Testis (tissue), 3 donors: ENCODE measurements around the gene NRXN3. TPM values are rescaled to one million over a fixed set of nuclear protein-coding genes. Genes with fewer than 3 reads are reported as not detected.

Experiments used
- DNase-seq: peaks from one replicate; pipeline ENCODE4 v3.0.0-alpha.2; 2019
- H3K27ac ChIP-seq, 2 donors: fragments of 200-600 bp; sonication (generic); one replicate each; pipeline ENCODE4 v1.5.1; 2019
- H3K27me3 ChIP-seq: fragments of 200-600 bp; sonication (generic); one replicate; pipeline ENCODE4 v1.5.1; 2019
- H3K36me3 ChIP-seq: fragments of 200-600 bp; sonication (generic); one replicate; pipeline ENCODE4 v1.5.1; 2017; ENCODE audit warnings: low read depth; ENCODE audit errors: missing control alignments
- H3K4me1 ChIP-seq: fragments of 200-600 bp; sonication (generic); one replicate; pipeline ENCODE4 v1.5.1; 2019
- H3K4me3 ChIP-seq, 2 donors: fragments of 200-600 bp; sonication (generic); one replicate each; pipeline ENCODE4 v1.5.1; 2017 to 2019
- H3K9me3 ChIP-seq: fragments of 200-600 bp; sonication (generic); one replicate; pipeline ENCODE4 v1.5.1; 2017
- CTCF ChIP-seq, 3 experiments: fragments of 450-650 bp in 2 of 3; fragments of 200-600 bp in 1 of 3; sonication (generic) in 1 of 3; IDR thresholded peaks; one replicate each; pipeline ENCODE4 v1.5.1; 2016 to 2019; ENCODE audit warnings: antibody characterized with exemption in 3 of 3, mild to moderate bottlenecking in 2 of 3, moderate library complexity in 1 of 3
- POLR2A ChIP-seq: fragments of 450-650 bp; IDR thresholded peaks from one replicate; pipeline ENCODE4 v1.6.1; 2017; ENCODE audit warnings: antibody characterized with exemption, mild to moderate bottlenecking, moderate library complexity
- WGBS, 2 donors: methylation state at CpG; one replicate each; pipeline ENCODE4 v1.1.5; 2018; 5-methylcytosine and 5-hydroxymethylcytosine counted together
- intact Hi-C: fragments of 100-400 bp; cut with DNase I; formaldehyde crosslinking; loops from one replicate; pipeline ENCODE4 v1.15.1; 2023; ENCODE audit warnings: low total_unique reads
- polyA plus RNA-seq: library from polyadenylated mRNA; stranded (reverse); fragments of 350-450 nt; fragmentation: Illumina TruSeq; extraction: RNeasy Lipid Tissue Mini Kit (QIAGEN cat#74804); gene quantifications from one replicate; pipeline ENCODE4 v1.2.3, GENCODE V29; 2014; ENCODE audit warnings: low read depth, low replicate concordance; ENCODE audit not compliant: insufficient read depth
- total RNA-seq, 2 donors: library from RNA; depleted of rRNA; stranded (reverse); fragments of >200 nt; gene quantifications; one replicate each; pipeline ENCODE4 v1.2.3, GENCODE V29; 2016

NRXN3 gene
- total and polyA plus RNA-seq, 3 donors from 2014 or later, result 3.5 to 8.0 (median 3.9) TPM

GRCh38 chr14:78450669-78451318, 280.6 kb downstream of the NRXN3 start:
- DNase-seq, result no peak
- Histone ChIP-seq H3K27me3 (no peaks in the 10 kb centered on the region), H3K4me1 (no peaks in the 10 kb centered on the region), H3K4me3 (no peak overlapping the region), H3K36me3 (no peaks in the 10 kb centered on the region), H3K27ac (no peak overlapping the region), H3K9me3 (no peaks in the 10 kb centered on the region)
- intact Hi-C loops, result no loop called here
- TF ChIP-seq CTCF (IDR thresholded peaks at IDR 0.05) (no peak), POLR2A (no peak)
- 78 to 85% methylated on average over 6 of the region's 6 CpGs for whole genome bisulfite sequencing, 2 donors

- Histone ChIP-seq H3K27me3 (no peaks in the 10 kb centered on the region), H3K4me3 (no peak overlapping the region), H3K4me1 (no peaks in the 10 kb centered on the region), H3K36me3 (no peaks in the 10 kb centered on the region), H3K27ac (no peak overlapping the region), H3K9me3 (no peaks in the 10 kb centered on the region)
- DNase-seq, result no peak
- WGBS, 2 donors, result 89 to 90% methylated on average over 2 of the region's 2 CpGs
- TF ChIP-seq CTCF (IDR thresholded peaks at IDR 0.05), result no peak
- no peak for TF ChIP-seq POLR2A
- intact Hi-C loops, result no loop called here
These were observed 281.1 kb downstream of the NRXN3 start for GRCh38 chr14:78451319-78451695.

- TF ChIP-seq POLR2A (no peak), CTCF (IDR thresholded peaks at IDR 0.05) (no peak)
- H3K27ac ChIP-seq, result no peak overlapping the region
- no peak overlapping the region for H3K4me3 ChIP-seq
- H3K9me3 ChIP-seq, result no peaks in the 10 kb centered on the region
- H3K4me1 ChIP-seq, result no peaks in the 10 kb centered on the region
- intact Hi-C loops, result no loop called here
- H3K36me3 ChIP-seq, result no peaks in the 10 kb centered on the region
- no peaks in the 10 kb centered on the region for H3K27me3 ChIP-seq
- 76% methylated on average over 6 of the region's 6 CpGs for WGBS, 2 donors
- DNase-seq, result no peak
These were observed 285.8 kb downstream of the NRXN3 start for GRCh38 chr14:78455896-78456435.

- no peak overlapping the region for H3K27ac ChIP-seq
- no peaks in the 10 kb centered on the region for H3K9me3 ChIP-seq
- H3K36me3 ChIP-seq, result no peaks in the 10 kb centered on the region
- H3K27me3 ChIP-seq, result no peaks in the 10 kb centered on the region
- no peak for DNase-seq
- H3K4me1 ChIP-seq, result no peaks in the 10 kb centered on the region
- TF ChIP-seq CTCF (IDR thresholded peaks at IDR 0.05) (no peak), POLR2A (no peak)
- intact Hi-C loops, result no loop called here
- H3K4me3 ChIP-seq, result no peak overlapping the region
These were observed 299.8 kb downstream of the NRXN3 start for GRCh38 chr14:78469947-78470346.
